HEK293 (cell line): ENCODE data around the gene IKZF2.

Experiments
- ZBTB44 ChIP-seq: fragments of 450-650 bp; IDR thresholded peaks from 2 replicates; pipeline ENCODE4 v1.5.1; 2018; ENCODE audit warnings: missing biosample characterization, mild to moderate bottlenecking, missing genetic modification characterization
- ZNF175 ChIP-seq: fragments of 450-650 bp; formaldehyde crosslinking; IDR thresholded peaks from 2 replicates; pipeline ENCODE4 v1.5.1; 2016; ENCODE audit warnings: missing biosample characterization, missing genetic modification characterization
- ZNF792 ChIP-seq: fragments of 450-650 bp; formaldehyde crosslinking; IDR thresholded peaks from 2 replicates; pipeline ENCODE4 v1.5.1; 2016; ENCODE audit warnings: missing biosample characterization, missing genetic modification characterization
- ZSCAN4 ChIP-seq: fragments of 450-650 bp; formaldehyde crosslinking; IDR thresholded peaks from 2 replicates; pipeline ENCODE4 v1.5.1; 2017; ENCODE audit warnings: missing biosample characterization, missing genetic modification characterization
- TF ChIP-seq, protein P1 (sequence below): fragments of 450-650 bp; formaldehyde crosslinking; IDR thresholded peaks from 2 replicates; pipeline ENCODE4 v1.5.1; 2016; ENCODE audit warnings: missing biosample characterization, missing genetic modification characterization
- TF ChIP-seq, protein P2 (sequence below): fragments of 450-650 bp; formaldehyde crosslinking; IDR thresholded peaks from 2 replicates; pipeline ENCODE4 v1.5.1; 2016; ENCODE audit warnings: missing biosample characterization, missing genetic modification characterization, low read depth

GRCh38 chr2:212962691-212963090 is 188.7 kb downstream of the IKZF2 start:
- TF ChIP-seq, protein P1, sequence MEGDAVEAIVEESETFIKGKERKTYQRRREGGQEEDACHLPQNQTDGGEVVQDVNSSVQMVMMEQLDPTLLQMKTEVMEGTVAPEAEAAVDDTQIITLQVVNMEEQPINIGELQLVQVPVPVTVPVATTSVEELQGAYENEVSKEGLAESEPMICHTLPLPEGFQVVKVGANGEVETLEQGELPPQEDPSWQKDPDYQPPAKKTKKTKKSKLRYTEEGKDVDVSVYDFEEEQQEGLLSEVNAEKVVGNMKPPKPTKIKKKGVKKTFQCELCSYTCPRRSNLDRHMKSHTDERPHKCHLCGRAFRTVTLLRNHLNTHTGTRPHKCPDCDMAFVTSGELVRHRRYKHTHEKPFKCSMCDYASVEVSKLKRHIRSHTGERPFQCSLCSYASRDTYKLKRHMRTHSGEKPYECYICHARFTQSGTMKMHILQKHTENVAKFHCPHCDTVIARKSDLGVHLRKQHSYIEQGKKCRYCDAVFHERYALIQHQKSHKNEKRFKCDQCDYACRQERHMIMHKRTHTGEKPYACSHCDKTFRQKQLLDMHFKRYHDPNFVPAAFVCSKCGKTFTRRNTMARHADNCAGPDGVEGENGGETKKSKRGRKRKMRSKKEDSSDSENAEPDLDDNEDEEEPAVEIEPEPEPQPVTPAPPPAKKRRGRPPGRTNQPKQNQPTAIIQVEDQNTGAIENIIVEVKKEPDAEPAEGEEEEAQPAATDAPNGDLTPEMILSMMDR (tag by site-specific recombination): no peak
- no peak for TF ChIP-seq ZBTB44
- no peak for TF ChIP-seq ZNF175 (tag by site-specific recombination)
- no peak for TF ChIP-seq ZNF792 (tag by site-specific recombination)
- TF ChIP-seq ZSCAN4 (tag by site-specific recombination): no peak
- TF ChIP-seq, protein P2, sequence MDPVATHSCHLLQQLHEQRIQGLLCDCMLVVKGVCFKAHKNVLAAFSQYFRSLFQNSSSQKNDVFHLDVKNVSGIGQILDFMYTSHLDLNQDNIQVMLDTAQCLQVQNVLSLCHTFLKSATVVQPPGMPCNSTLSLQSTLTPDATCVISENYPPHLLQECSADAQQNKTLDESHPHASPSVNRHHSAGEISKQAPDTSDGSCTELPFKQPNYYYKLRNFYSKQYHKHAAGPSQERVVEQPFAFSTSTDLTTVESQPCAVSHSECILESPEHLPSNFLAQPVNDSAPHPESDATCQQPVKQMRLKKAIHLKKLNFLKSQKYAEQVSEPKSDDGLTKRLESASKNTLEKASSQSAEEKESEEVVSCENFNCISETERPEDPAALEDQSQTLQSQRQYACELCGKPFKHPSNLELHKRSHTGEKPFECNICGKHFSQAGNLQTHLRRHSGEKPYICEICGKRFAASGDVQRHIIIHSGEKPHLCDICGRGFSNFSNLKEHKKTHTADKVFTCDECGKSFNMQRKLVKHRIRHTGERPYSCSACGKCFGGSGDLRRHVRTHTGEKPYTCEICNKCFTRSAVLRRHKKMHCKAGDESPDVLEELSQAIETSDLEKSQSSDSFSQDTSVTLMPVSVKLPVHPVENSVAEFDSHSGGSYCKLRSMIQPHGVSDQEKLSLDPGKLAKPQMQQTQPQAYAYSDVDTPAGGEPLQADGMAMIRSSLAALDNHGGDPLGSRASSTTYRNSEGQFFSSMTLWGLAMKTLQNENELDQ (tag by site-specific recombination): no peak
